Measurements from ENCODE around the gene SERTAD2. TPM values are rescaled to one million over a fixed set of nuclear protein-coding genes. Genes with fewer than 3 reads are reported as not detected.

The SERTAD2 gene
- total and polyA plus RNA-seq, 2 donors (not counting 3 experiments of a cell fraction or from before 2014, with no cell fraction given): 5.5 to 11.2 TPM

DNA sequence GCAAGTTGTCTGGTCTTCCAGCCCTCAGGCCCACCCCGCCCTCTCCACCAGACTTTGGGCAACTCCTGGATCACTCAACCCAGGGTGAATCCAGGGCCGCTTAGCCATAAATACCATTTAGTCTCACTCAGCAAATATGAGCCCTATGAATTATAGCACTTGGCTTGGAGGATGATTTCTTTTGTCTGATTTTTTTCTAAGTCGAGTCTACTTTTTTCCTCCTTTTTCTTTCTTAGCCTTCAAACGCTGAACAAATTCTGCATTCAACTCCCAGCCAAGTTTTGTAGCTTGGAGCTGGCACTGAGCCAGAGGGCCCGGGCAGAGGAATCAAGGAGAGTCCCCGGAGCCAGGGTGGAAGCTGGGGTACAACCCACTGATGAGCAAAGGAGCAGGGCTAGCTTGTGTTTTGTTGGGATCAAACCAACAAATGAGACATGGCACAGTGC lies 48.7 kb downstream of the SERTAD2 start:
- H4K20me1 ChIP-seq (replicated peaks; ENCODE audit: control insufficient read depth, extremely low read depth, insufficient read depth, low read length): no peaks in the 10 kb centered on the region
- BruUV-seq (replicated peaks): no TSS peak
- no peaks in the 10 kb centered on the region for H3K27me3 ChIP-seq (ENCODE audit: control insufficient read depth in 2 of 2, insufficient read depth in 2 of 2, low read length in 2 of 2)
- ChIA-PET POLR2A (no interaction called here), CTCF (interaction anchor here (0.8 to 4.9 kb wide), 6 partner anchors 9 to 273 kb away, joined by 3 to 18 read pairs (median 6); no protein-coding TSS in a partner anchor)
- TF ChIP-seq EZH2 (IDR thresholded peaks at IDR 0.05; ENCODE audit: borderline replicate concordance, low read depth, low read length, severe bottlenecking) (no peak), JUN (IDR thresholded peaks at IDR 0.05; ENCODE audit: borderline replicate concordance, insufficient read depth, insufficient read length, low read depth) (no peak), MYC (IDR thresholded peaks at IDR 0.05; ENCODE audit: low read depth, low read length) (no peak), POLR2A (IDR thresholded peaks at IDR 0.05; ENCODE audit: low read depth, low read length) (no peak)
- no peaks in the 10 kb centered on the region for H3K36me3 ChIP-seq (ENCODE audit: control insufficient read depth in 2 of 2, extremely low read depth in 1 of 2, insufficient read depth in 2 of 2, low read length in 2 of 2)
- no peak overlapping the region for H3K27ac ChIP-seq (ENCODE audit: insufficient read depth, low read depth, low read length)
- H3K9me3 ChIP-seq (replicated peaks; ENCODE audit: control insufficient read depth, insufficient read depth, low read length): no peaks in the 10 kb centered on the region
- no peak overlapping the region for H3K4me2 ChIP-seq (ENCODE audit: insufficient read depth, low read length)
- DNase-seq (ENCODE audit: low read depth, low spot score): no peak
- H3K79me2 ChIP-seq (ENCODE audit: control insufficient read depth, insufficient read depth, low read length): no peaks in the 10 kb centered on the region
- no peak overlapping the region for H2AFZ ChIP-seq (ENCODE audit: low read depth, low read length)
- no peak overlapping the region for H3K9ac ChIP-seq (replicated peaks; ENCODE audit: extremely low read depth, insufficient read depth, low read length)
- intact Hi-C loops (cut with micrococcal nuclease): no loop called here
- H3K4me1 ChIP-seq (ENCODE audit: control insufficient read depth, extremely low read depth, insufficient read depth, low read length): no peaks in the 10 kb centered on the region
- no peak for FAIRE-seq
- no peak overlapping the region for H3K4me3 ChIP-seq (replicated peaks in 1 of 3; ENCODE audit: insufficient read depth in 1 of 3, low read depth in 1 of 3, low read length in 3 of 3)
- no peaks in the 10 kb centered on the region for H3K9me1 ChIP-seq (replicated peaks; ENCODE audit: control insufficient read depth, extremely low read depth, insufficient read depth, low read length)
- dilution Hi-C loops (cut with MboI; ENCODE audit: extremely low pct_ligation_motif_present, low sequenced_read_pairs): no loop called here

- ChIA-PET POLR2A (no interaction called here), CTCF (no interaction called here)
- Histone ChIP-seq H3K4me2 (ENCODE audit: insufficient read depth, low read length) (no peak overlapping the region), H3K27ac (ENCODE audit: insufficient read depth, low read depth, low read length) (no peak overlapping the region), H3K4me3 (replicated peaks in 1 of 3; ENCODE audit: insufficient read depth in 1 of 3, low read depth in 1 of 3, low read length in 3 of 3) (no peak overlapping the region), H3K9me1 (replicated peaks; ENCODE audit: control insufficient read depth, extremely low read depth, insufficient read depth, low read length) (no peaks in the 10 kb centered on the region), H3K36me3 (ENCODE audit: control insufficient read depth in 2 of 2, extremely low read depth in 1 of 2, insufficient read depth in 2 of 2, low read length in 2 of 2) (no peaks in the 10 kb centered on the region), H3K4me1 (ENCODE audit: control insufficient read depth, extremely low read depth, insufficient read depth, low read length) (peaks cover 5% of the 10 kb centered on the region), H3K9me3 (replicated peaks; ENCODE audit: control insufficient read depth, insufficient read depth, low read length) (no peaks in the 10 kb centered on the region), H2AFZ (ENCODE audit: low read depth, low read length) (no peak overlapping the region), H3K9ac (replicated peaks; ENCODE audit: extremely low read depth, insufficient read depth, low read length) (no peak overlapping the region), H3K27me3 (ENCODE audit: control insufficient read depth in 2 of 2, insufficient read depth in 2 of 2, low read length in 2 of 2) (no peaks in the 10 kb centered on the region), H3K79me2 (ENCODE audit: control insufficient read depth, insufficient read depth, low read length) (no peaks in the 10 kb centered on the region), H4K20me1 (replicated peaks; ENCODE audit: control insufficient read depth, extremely low read depth, insufficient read depth, low read length) (no peaks in the 10 kb centered on the region)
- dilution Hi-C loops (cut with MboI; ENCODE audit: extremely low pct_ligation_motif_present, low sequenced_read_pairs): no loop called here
- BruUV-seq (replicated peaks): no TSS peak
- FAIRE-seq (no peak), DNase-seq (ENCODE audit: low read depth, low spot score) (no peak)
- TF ChIP-seq MYC (IDR thresholded peaks at IDR 0.05; ENCODE audit: low read depth, low read length) (no peak), CTCF (IDR thresholded peaks at IDR 0.05; ENCODE audit: extremely low read depth in 1 of 2, insufficient read depth in 1 of 2, low read depth in 1 of 2, low read length in 2 of 2) (no peak), POLR2A (IDR thresholded peaks at IDR 0.05; ENCODE audit: low read depth, low read length) (no peak), EZH2 (IDR thresholded peaks at IDR 0.05; ENCODE audit: borderline replicate concordance, low read depth, low read length, severe bottlenecking) (no peak), JUN (IDR thresholded peaks at IDR 0.05; ENCODE audit: borderline replicate concordance, insufficient read depth, insufficient read length, low read depth) (no peak), POLR2AphosphoS5 (IDR thresholded peaks at IDR 0.05; ENCODE audit: insufficient read depth, low read depth, low read length) (no peak), FOS (IDR thresholded peaks at IDR 0.05; ENCODE audit: borderline replicate concordance, insufficient read depth, low read length) (no peak), GATA2 (IDR thresholded peaks at IDR 0.05; ENCODE audit: insufficient read depth, insufficient read length, low read depth, low read length) (no peak)
- TF ChIP-seq, protein P1, sequence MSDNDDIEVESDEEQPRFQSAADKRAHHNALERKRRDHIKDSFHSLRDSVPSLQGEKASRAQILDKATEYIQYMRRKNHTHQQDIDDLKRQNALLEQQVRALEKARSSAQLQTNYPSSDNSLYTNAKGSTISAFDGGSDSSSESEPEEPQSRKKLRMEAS (IDR thresholded peaks at IDR 0.05; ENCODE audit: insufficient read depth, insufficient read length): no peak
- intact Hi-C loops (cut with micrococcal nuclease): no loop called here
Measured at GRCh38 chr2:64604155-64604554, 49.6 kb downstream of the SERTAD2 start.

All from endothelial cell of umbilical vein (primary cell).